Nephron progenitor cell (in vitro differentiated cells): ENCODE measurements around the gene PPP1CC.
A peak's percentile ranks its signal among the peaks of the same experiment; 100 is the strongest.
"Not testable (repeated sequence)": the region's sequence is repeated elsewhere in the genome, so short reads cannot be mapped to it uniquely, and the experiment has no call there.

Experiments used
- DNase-seq: peaks from one replicate; pipeline ENCODE4 v3.0.0; 2021
- H3K27ac Mint-ChIP-seq: 2 replicates; pipeline ENCODE4 v1.8.0; 2021; ENCODE audit warnings: mild to moderate bottlenecking, moderate library complexity, mixed read lengths
- H3K27me3 Mint-ChIP-seq: 2 replicates; pipeline ENCODE4 v1.8.0; 2021; ENCODE audit warnings: mild to moderate bottlenecking, low read depth, mixed read lengths; ENCODE audit not compliant: poor library complexity
- H3K36me3 Mint-ChIP-seq: 2 replicates; pipeline ENCODE4 v1.8.0; 2021; ENCODE audit warnings: low read depth, mixed read lengths
- H3K4me1 Mint-ChIP-seq: 2 replicates; pipeline ENCODE4 v1.8.0; 2021; ENCODE audit warnings: mixed read lengths
- H3K4me3 Mint-ChIP-seq: 2 replicates; pipeline ENCODE4 v1.8.0; 2021; ENCODE audit warnings: mild to moderate bottlenecking, moderate library complexity, mixed read lengths
- H3K9me3 Mint-ChIP-seq: 2 replicates; pipeline ENCODE4 v1.8.0; 2021; ENCODE audit warnings: mild to moderate bottlenecking, moderate library complexity, mixed read lengths
- TF ChIP-seq, protein P1 (sequence below): fragments of 200-600 bp; sonication (generic); IDR thresholded peaks from 2 replicates; pipeline ENCODE4 v1.5.0; 2021; ENCODE audit warnings: antibody characterized with exemption

Gene PPP1CC

DNA sequence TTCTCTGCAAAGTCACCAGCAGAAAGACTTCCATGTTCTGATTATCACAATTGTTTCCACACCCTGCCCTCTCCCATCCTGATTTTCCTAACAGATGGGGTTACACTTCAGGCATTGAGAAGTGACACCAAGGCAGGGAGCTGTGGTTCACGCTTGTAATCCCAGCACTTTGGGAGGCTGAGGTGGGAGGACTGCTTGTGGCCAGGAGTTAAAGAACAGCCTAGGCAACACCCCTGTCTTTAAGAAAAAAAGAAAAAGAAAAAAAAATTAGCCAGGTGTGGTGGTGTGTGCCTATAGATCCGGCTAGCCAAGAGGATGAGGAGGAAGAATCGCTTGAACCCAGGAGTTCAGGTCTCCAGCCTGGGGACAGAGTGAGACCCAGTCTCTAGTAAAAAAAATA lies 5.2 kb downstream of the PPP1CC start:
- TF ChIP-seq, protein P1, sequence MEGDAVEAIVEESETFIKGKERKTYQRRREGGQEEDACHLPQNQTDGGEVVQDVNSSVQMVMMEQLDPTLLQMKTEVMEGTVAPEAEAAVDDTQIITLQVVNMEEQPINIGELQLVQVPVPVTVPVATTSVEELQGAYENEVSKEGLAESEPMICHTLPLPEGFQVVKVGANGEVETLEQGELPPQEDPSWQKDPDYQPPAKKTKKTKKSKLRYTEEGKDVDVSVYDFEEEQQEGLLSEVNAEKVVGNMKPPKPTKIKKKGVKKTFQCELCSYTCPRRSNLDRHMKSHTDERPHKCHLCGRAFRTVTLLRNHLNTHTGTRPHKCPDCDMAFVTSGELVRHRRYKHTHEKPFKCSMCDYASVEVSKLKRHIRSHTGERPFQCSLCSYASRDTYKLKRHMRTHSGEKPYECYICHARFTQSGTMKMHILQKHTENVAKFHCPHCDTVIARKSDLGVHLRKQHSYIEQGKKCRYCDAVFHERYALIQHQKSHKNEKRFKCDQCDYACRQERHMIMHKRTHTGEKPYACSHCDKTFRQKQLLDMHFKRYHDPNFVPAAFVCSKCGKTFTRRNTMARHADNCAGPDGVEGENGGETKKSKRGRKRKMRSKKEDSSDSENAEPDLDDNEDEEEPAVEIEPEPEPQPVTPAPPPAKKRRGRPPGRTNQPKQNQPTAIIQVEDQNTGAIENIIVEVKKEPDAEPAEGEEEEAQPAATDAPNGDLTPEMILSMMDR = no peak
- Mint-ChIP-seq H3K36me3 (peaks cover 38% of the 10 kb centered on the region), H3K4me1 (peaks cover 49% of the 10 kb centered on the region), H3K27ac (peak overlapping the region; percentile 84), H3K9me3 (no peaks in the 10 kb centered on the region), H3K27me3 (peaks cover 2% of the 10 kb centered on the region), H3K4me3 (no peak overlapping the region)
- no peak for DNase-seq

DNA sequence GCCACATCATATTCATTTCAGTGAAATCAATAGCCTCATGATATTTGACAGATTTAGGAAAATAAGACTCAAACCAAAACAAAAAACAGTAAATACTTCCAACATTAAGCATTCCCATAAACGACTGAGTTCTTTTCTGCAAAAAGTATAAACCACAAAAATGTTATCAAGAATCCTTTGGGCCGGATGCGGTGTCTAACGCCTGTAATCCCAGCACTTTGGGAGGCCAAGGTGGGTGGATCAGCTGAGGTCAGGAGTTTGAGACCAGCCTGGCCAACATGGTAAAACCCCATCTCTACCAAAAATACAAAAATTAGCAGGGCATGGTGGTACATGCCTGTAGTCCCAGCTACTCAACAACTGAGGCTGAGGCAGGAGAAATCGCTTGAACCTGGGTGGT lies 5.7 kb downstream of the PPP1CC start:
- H3K4me3 Mint-ChIP-seq, H3K9me3 Mint-ChIP-seq, H3K27me3 Mint-ChIP-seq, H3K27ac Mint-ChIP-seq, DNase-seq: not testable (repeated sequence)
- Mint-ChIP-seq H3K4me1 (peaks cover 54% of the 10 kb centered on the region), H3K36me3 (peaks cover 43% of the 10 kb centered on the region)

DNA sequence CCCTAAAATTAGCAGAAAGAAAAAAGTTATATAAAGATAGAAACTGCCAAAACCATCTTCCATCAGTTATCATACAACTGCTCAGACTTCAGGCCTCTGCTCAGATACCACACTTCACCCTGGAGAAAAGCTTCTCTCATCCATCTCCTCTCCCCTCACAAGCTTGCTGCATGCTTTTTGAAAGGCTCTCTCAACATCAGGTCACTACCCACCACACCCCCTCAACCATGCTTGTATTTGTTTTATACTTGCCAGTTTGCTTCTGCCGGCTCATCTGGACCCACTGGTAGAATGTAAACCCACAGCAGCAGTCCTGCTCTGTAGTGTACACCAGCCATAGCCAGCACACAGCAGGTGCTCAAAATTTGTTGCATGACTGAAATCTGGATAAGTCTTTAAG lies 8.8 kb downstream of the PPP1CC start:
- Mint-ChIP-seq H3K4me1 (peaks cover 31% of the 10 kb centered on the region), H3K27ac (peak overlapping the region; percentile 84), H3K9me3 (no peaks in the 10 kb centered on the region), H3K27me3 (peaks cover 2% of the 10 kb centered on the region), H3K4me3 (no peak overlapping the region), H3K36me3 (peaks cover 72% of the 10 kb centered on the region)
- DNase-seq = no peak
- TF ChIP-seq, protein P1 = no peak

DNA sequence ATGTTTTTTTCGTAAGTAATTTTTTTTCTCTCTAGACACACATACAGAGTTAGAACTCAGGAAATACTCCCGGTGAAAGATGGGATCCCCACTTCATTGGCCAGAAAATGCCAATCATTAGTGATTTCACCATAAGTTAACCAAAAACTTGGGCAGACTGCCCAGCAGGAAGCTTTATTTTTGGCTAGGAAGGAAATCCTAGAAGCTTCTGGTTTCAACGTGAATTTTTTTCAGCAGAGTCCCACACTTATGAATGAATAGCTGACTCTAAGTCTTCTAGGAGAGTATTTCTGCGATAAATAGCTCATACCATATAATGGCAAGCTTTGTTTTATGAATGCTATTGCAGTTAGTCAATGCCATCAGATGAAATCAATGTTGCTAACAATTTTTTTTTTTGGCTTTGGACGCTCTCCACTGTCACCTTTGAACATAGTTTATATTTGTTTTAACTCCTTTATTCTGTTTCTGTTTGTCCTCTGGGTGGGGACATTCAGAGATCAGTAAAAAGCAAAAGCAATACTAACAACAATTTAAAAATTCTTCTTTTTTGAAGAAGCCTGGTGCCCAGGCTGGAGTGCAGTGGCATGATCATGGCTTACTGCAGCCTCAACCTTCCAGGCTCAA lies 9.5 kb downstream of the PPP1CC start:
- peaks cover 79% of the 10 kb centered on the region for H3K36me3 Mint-ChIP-seq
- no peak overlapping the region for H3K27ac Mint-ChIP-seq
- peaks cover 24% of the 10 kb centered on the region for H3K4me1 Mint-ChIP-seq
- TF ChIP-seq, protein P1 = no peak
- DNase-seq = no peak
- peaks cover 2% of the 10 kb centered on the region for H3K27me3 Mint-ChIP-seq
- no peak overlapping the region for H3K4me3 Mint-ChIP-seq
- no peaks in the 10 kb centered on the region for H3K9me3 Mint-ChIP-seq

DNA sequence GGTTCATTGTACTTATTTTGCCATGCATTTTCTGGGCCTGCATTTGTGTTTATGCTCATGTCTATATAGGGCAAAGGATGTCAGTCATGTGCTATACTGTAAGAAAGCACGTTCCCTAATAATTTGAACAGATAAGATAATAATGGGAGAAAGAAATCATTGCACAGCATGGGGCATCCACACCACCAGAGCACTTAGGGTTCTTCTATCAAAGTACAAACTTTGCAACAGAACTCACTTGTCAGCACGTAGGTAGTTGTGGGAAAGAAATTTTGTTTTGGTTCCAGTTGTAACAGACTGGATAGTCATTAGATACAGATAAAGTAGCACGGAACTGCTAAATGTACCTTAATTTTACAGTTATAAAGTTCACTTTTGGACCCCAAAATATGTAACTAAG lies 10.1 kb downstream of the PPP1CC start:
- Mint-ChIP-seq H3K9me3 (no peaks in the 10 kb centered on the region), H3K4me3 (no peak overlapping the region), H3K36me3 (peaks cover 80% of the 10 kb centered on the region), H3K27me3 (peaks cover 2% of the 10 kb centered on the region), H3K27ac (no peak overlapping the region), H3K4me1 (peaks cover 20% of the 10 kb centered on the region)
- TF ChIP-seq, protein P1 = no peak
- no peak for DNase-seq

DNA sequence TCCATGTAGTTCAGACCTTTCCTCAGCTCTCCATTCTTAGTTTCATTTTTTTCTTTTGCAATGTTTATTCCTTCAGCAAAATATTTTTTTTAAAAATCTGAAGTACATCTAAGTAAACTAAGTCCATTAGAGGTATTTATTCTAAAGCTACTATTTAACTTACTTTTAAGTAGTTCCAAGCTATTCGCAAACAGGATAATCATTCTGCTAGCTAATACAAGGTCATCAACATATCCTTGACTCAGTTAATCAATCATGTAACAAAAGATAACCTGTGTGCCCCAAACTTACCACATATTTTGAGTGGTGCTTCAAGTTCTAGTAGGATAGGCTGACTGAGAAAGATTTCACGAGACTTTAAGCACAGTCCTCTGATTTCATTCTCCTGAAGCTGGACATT lies 11.2 kb downstream of the PPP1CC start:
- no peaks in the 10 kb centered on the region for H3K9me3 Mint-ChIP-seq
- peak overlapping the region; percentile 27 for H3K27ac Mint-ChIP-seq
- TF ChIP-seq, protein P1 = no peak
- no peak for DNase-seq
- H3K27me3 Mint-ChIP-seq = peaks cover 2% of the 10 kb centered on the region
- H3K4me1 Mint-ChIP-seq = peaks cover 22% of the 10 kb centered on the region
- peaks cover 82% of the 10 kb centered on the region for H3K36me3 Mint-ChIP-seq
- H3K4me3 Mint-ChIP-seq = no peak overlapping the region
